Stomach (tissue), 9 donors: ENCODE data around the gene GAL3ST3. TPM values are rescaled to one million over a fixed set of nuclear protein-coding genes. Genes with fewer than 3 reads are reported as not detected.
A peak's percentile ranks its signal among the peaks of the same experiment; 100 is the strongest.

Experiments
- DNase-seq, 2 donors: peaks; one replicate each; pipeline versions ENCODE4 v3.0.0 to v3.0.0-alpha.2; 2013 to 2019
- H3K27ac ChIP-seq, 5 donors: fragments of 200-600 bp in 4 of 5; sonication (generic) in 4 of 5; one replicate each; pipeline ENCODE4 v1.5.1; 2013 to 2019; ENCODE audit warnings: mild to moderate bottlenecking in 1 of 5, moderate library complexity in 1 of 5
- H3K27me3 ChIP-seq, 3 donors: fragments of 200-600 bp; sonication (generic); one replicate each; pipeline ENCODE4 v1.5.1; 2017 to 2019; ENCODE audit warnings: mixed run types in 1 of 3
- H3K36me3 ChIP-seq, 4 donors: fragments of 200-600 bp; sonication (generic); 1 replicate in 3 of 4; 2 replicates in 1 of 4; pipeline ENCODE4 v1.5.1; 2016 to 2019
- H3K4me1 ChIP-seq, 4 donors: fragments of 200-600 bp; sonication (generic); one replicate each; pipeline ENCODE4 v1.5.1; 2016 to 2019
- H3K4me3 ChIP-seq, 4 donors: fragments of 200-600 bp; sonication (generic) in 3 of 4; one replicate each; pipeline ENCODE4 v1.5.1; 2016 to 2019; ENCODE audit warnings: mild to moderate bottlenecking in 1 of 4
- H3K9me3 ChIP-seq, 4 donors: fragments of 200-600 bp; sonication (generic); one replicate each; pipeline ENCODE4 v1.5.1; 2016 to 2019
- CTCF ChIP-seq, 7 experiments: fragments of 450-650 bp in 4 of 7; fragments of 200-600 bp in 3 of 7; sonication (generic) in 3 of 7; IDR thresholded peaks; one replicate each; pipeline ENCODE4 v1.5.1; 2016 to 2019; ENCODE audit warnings: antibody characterized with exemption in 7 of 7, control low read depth in 2 of 7, mild to moderate bottlenecking in 1 of 7
- EP300 ChIP-seq: sonication (generic); formaldehyde crosslinking; IDR thresholded peaks from one replicate; pipeline ENCODE4 v1.6.1; 2017; ENCODE audit warnings: antibody characterized with exemption
- POLR2A ChIP-seq, 4 donors: fragments of 450-650 bp; IDR thresholded peaks; one replicate each; pipeline ENCODE4 v1.6.1; 2016; ENCODE audit warnings: antibody characterized with exemption in 4 of 4, control low read depth in 2 of 4, mild to moderate bottlenecking in 1 of 4, moderate library complexity in 1 of 4
- POLR2AphosphoS5 ChIP-seq, 3 donors: sonication (generic); formaldehyde crosslinking; IDR thresholded peaks; one replicate each; pipeline ENCODE4 v1.6.1; 2016; ENCODE audit warnings: antibody characterized with exemption in 3 of 3
- WGBS, 5 donors: extraction: QIAGEN DNeasy Blood & Tissue Kit in 3 of 5; methylation state at CpG; one replicate each; pipeline versions ENCODE4 v1.1.5 to v1.1.7; 2013 to 2018; 5-methylcytosine and 5-hydroxymethylcytosine counted together
- intact Hi-C: fragments of 100-400 bp; cut with DNase I; formaldehyde crosslinking; loops from one replicate; pipeline ENCODE4 v1.15.1; 2023; ENCODE audit warnings: low total_unique reads
- polyA plus RNA-seq, 3 donors: library from polyadenylated mRNA; stranded (reverse); fragments of 200-250 nt; gene quantifications; one replicate each; pipeline ENCODE4 v1.2.3, GENCODE V29; 2013
- total RNA-seq, 5 donors: library from RNA; depleted of rRNA; stranded (reverse); fragments of >200 nt; gene quantifications; one replicate each; pipeline versions ENCODE4 v1.1.0 to v1.2.3, GENCODE V29; 2014 to 2016
- donor health status: healthy with polysubstance abuse.
- donor health status: Bipolar disorder and iron deficiency.
- donor health status: healthy.

GAL3ST3 gene
- total and polyA plus RNA-seq, 8 donors = not detected

DNA sequence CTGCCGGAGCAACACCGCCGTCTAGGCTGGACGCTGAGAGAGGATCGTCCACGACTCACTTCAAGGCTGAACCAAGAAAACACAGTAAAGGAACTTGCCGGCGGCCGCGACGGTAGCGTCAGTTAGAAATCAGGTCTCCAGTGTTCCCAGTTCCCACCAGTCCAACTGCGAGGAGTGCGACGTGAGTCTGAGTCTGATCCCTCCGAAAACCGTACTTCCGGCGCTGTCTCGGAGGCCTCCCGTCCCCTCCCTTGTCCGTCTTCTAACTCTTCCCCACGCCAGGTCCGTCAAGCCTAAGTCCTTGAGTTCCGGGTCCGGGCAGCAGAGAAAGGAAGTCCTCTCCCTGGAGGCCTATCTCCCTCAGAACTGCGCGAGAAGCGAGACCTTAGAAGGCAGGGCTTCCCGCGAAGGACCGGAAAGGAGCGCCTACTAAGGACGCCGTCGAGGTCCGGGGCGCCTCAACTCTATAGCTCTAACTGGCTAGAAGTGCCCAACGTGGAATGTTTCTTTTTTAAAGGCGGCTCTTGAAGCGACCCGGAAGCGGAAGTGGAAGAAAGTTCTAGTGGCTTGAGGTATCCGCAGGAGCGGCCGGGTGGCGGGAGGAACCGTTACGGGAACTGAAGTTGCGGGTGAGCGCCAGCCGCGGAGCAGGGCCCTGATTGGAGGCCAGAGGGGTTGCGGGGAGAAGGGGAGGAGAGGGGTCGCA, 46.9 kb downstream of the GAL3ST3 start, which contains the start of the genes BANF1 and EIF1AD:
BANF1 (plus strand) TSS at position 562 of the 706 bp plus-strand sequence. CDS start 748 bp downstream, outside the sequence.
EIF1AD (minus strand) TSS at position 216 of the 706 bp plus-strand sequence. CDS start 1,768 bp downstream, outside the sequence.
- intact Hi-C loops = no loop called here
- H3K4me3 ChIP-seq = peak within 1 kb of the TSS; percentile 84 to 99 (median 94)
- H3K27me3 ChIP-seq = no peaks in the 10 kb centered on the region
- DNase-seq = peak; percentile 92 to 98
- H3K9me3 ChIP-seq = no peaks in the 10 kb centered on the region
- H3K36me3 ChIP-seq = peaks cover 43 to 59% (median 53%) of the 10 kb centered on the region in 4 donors
- WGBS, 5 donors = 0 to 1% (median 0%) methylated on average over 36 to 55 of the region's 55 CpGs
- H3K4me1 ChIP-seq = peaks cover 14 to 41% (median 35%) of the 10 kb centered on the region in 4 donors
- H3K27ac ChIP-seq = peak within 1 kb of the TSS; percentile 93 to 96 (median 94)
- TF ChIP-seq POLR2A (IDR thresholded peaks at IDR 0.05) (no peak), CTCF (IDR thresholded peaks at IDR 0.05) (peak in 1 of 7 experiments; percentile 12), EP300 (no peak), POLR2AphosphoS5 (IDR thresholded peaks at IDR 0.05) (peak; percentile 58 to 90 (median 69))

DNA sequence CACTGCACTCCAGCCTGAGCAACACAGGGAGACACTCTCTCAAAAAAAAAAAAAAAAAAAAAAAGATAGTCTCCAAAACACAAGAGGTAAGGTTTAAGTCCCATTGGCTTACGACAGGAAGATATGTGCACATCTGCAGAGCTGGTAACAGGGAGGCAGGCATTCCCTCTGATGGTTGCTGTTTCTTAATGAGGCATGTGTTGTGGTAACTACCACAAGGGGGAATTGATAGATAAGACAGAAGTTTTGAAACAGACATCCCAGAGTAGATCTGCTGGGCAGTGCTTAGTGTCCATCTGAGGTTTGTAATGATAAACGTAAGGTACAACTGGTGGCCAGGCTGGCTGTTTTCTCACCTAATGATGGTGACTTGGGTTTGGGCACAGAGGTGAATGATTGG, 51.7 kb downstream of the GAL3ST3 start:
- TF ChIP-seq POLR2AphosphoS5 (IDR thresholded peaks at IDR 0.05) (no peak), EP300 (no peak), POLR2A (IDR thresholded peaks at IDR 0.05) (no peak), CTCF (IDR thresholded peaks at IDR 0.05) (no peak)
- DNase-seq = no peak
- no peaks in the 10 kb centered on the region for H3K9me3 ChIP-seq
- H3K27ac ChIP-seq = no peak overlapping the region
- intact Hi-C loops = no loop called here
- peaks cover 5 to 25% (median 20%) of the 10 kb centered on the region in 4 donors for H3K4me1 ChIP-seq
- H3K4me3 ChIP-seq = no peak overlapping the region
- H3K27me3 ChIP-seq = no peaks in the 10 kb centered on the region
- peaks cover 32 to 48% (median 42%) of the 10 kb centered on the region in 4 donors for H3K36me3 ChIP-seq
- WGBS, 5 donors = 81 to 91% (median 86%) methylated on average over 2 of the region's 2 CpGs

GRCh38 chr11:65992056-65992455, 56.9 kb downstream of the GAL3ST3 start:
- DNase-seq = no peak
- 69 to 82% (median 80%) methylated on average over 5 of the region's 5 CpGs for WGBS, 5 donors
- TF ChIP-seq CTCF (IDR thresholded peaks at IDR 0.05) (no peak), EP300 (no peak), POLR2A (IDR thresholded peaks at IDR 0.05) (no peak), POLR2AphosphoS5 (IDR thresholded peaks at IDR 0.05) (no peak)
- intact Hi-C loops = no loop called here
- H3K36me3 ChIP-seq = peaks cover 0 to 20% (median 16%) of the 10 kb centered on the region in 4 donors
- H3K4me1 ChIP-seq = peaks cover 0 to 10% (median 3%) of the 10 kb centered on the region in 4 donors
- H3K27ac ChIP-seq = no peak overlapping the region
- H3K4me3 ChIP-seq = no peak overlapping the region
- H3K27me3 ChIP-seq = no peaks in the 10 kb centered on the region
- no peaks in the 10 kb centered on the region for H3K9me3 ChIP-seq

Other genes with a start within 250 kb of the GAL3ST3 start
- 1 to 10 TPM in 2 of 5 donors, under 1 TPM in 1, not detected in 2; 0.29 to 1.4 (median 1.3) TPM for gene SNX32, start 215.2 kb downstream of the GAL3ST3 start, total RNA-seq
- under 1 TPM; 0.25 to 0.90 (median 0.61) TPM for gene SNX32, start 215.2 kb downstream of the GAL3ST3 start, polyA plus RNA-seq
- 1,000 to 10,000 TPM in 1 of 5 donors, 100 to 1,000 TPM in 4; 389 to 1,430 (median 677) TPM for gene CFL1, start 191.0 kb downstream of the GAL3ST3 start, total RNA-seq
- 100 to 1,000 TPM; 534 to 874 (median 658) TPM for gene CFL1, start 191.0 kb downstream of the GAL3ST3 start, polyA plus RNA-seq
- gene MUS81, start 188.7 kb downstream of the GAL3ST3 start, total RNA-seq = 100 to 1,000 TPM in 2 of 5 donors, 10 to 100 TPM in 3; 26.4 to 162 (median 81.1) TPM
- 10 to 100 TPM; 32.7 to 64.6 (median 32.9) TPM for gene MUS81, start 188.7 kb downstream of the GAL3ST3 start, polyA plus RNA-seq
- gene EFEMP2, start 176.4 kb downstream of the GAL3ST3 start, total RNA-seq = 10 to 100 TPM; 21.0 to 34.4 (median 23.3) TPM
- 10 to 100 TPM; 31.8 to 37.9 (median 36.0) TPM for gene EFEMP2, start 176.4 kb downstream of the GAL3ST3 start, polyA plus RNA-seq
- gene CTSW, start 169.3 kb downstream of the GAL3ST3 start, total RNA-seq = 1 to 10 TPM in 2 of 5 donors, under 1 TPM in 1, not detected in 2; 0.58 to 2.2 (median 1.1) TPM
- gene CTSW, start 169.3 kb downstream of the GAL3ST3 start, polyA plus RNA-seq = 1 to 10 TPM in 2 of 3 donors, under 1 TPM in 1; 0.43 to 2.7 (median 1.6) TPM
- 100 to 1,000 TPM in 2 of 5 donors, 10 to 100 TPM in 3; 25.4 to 488 (median 74.3) TPM for gene FIBP, start 160.7 kb downstream of the GAL3ST3 start, total RNA-seq
- gene FIBP, start 160.7 kb downstream of the GAL3ST3 start, polyA plus RNA-seq = 10 to 100 TPM; 45.2 to 76.5 (median 66.0) TPM
- 10 to 100 TPM in 4 of 5 donors, 1 to 10 TPM in 1; 7.0 to 68.9 (median 20.6) TPM for gene CCDC85B, start 158.5 kb downstream of the GAL3ST3 start, total RNA-seq
- 10 to 100 TPM; 25.1 to 50.4 (median 42.5) TPM for gene CCDC85B, start 158.5 kb downstream of the GAL3ST3 start, polyA plus RNA-seq
- 10 to 100 TPM in 1 of 5 donors, 1 to 10 TPM in 2, not detected in 2; 1.7 to 43.3 (median 1.9) TPM for gene FOSL1, start 148.8 kb downstream of the GAL3ST3 start, total RNA-seq
- 10 to 100 TPM in 2 of 3 donors, 1 to 10 TPM in 1; 7.0 to 14.7 (median 14.1) TPM for gene FOSL1, start 148.8 kb downstream of the GAL3ST3 start, polyA plus RNA-seq
- gene C11orf68, start 130.1 kb downstream of the GAL3ST3 start, total RNA-seq = 10 to 100 TPM in 3 of 5 donors, 1 to 10 TPM in 2; 3.1 to 16.8 (median 10.1) TPM
- 10 to 100 TPM; 26.9 to 31.3 (median 29.6) TPM for gene C11orf68, start 130.1 kb downstream of the GAL3ST3 start, polyA plus RNA-seq
- 100 to 1,000 TPM in 1 of 5 donors, 10 to 100 TPM in 4; 13.3 to 133 (median 49.2) TPM for gene DRAP1, start 129.7 kb downstream of the GAL3ST3 start, total RNA-seq
- gene DRAP1, start 129.7 kb downstream of the GAL3ST3 start, polyA plus RNA-seq = 10 to 100 TPM; 64.0 to 89.2 (median 77.9) TPM
- gene TSGA10IP, start 103.7 kb downstream of the GAL3ST3 start, total RNA-seq = not detected
- gene TSGA10IP, start 103.7 kb downstream of the GAL3ST3 start, polyA plus RNA-seq = not detected
- gene SART1, start 87.4 kb downstream of the GAL3ST3 start, total RNA-seq = 100 to 1,000 TPM in 2 of 5 donors, 10 to 100 TPM in 3; 26.1 to 278 (median 38.4) TPM
- gene SART1, start 87.4 kb downstream of the GAL3ST3 start, polyA plus RNA-seq = 10 to 100 TPM; 76.1 to 93.2 (median 88.9) TPM
- 10 to 100 TPM in 2 of 5 donors, 1 to 10 TPM in 2, not detected in 1; 3.8 to 26.1 (median 12.9) TPM for gene EIF1AD, start 47.0 kb downstream of the GAL3ST3 start, total RNA-seq
- 10 to 100 TPM; 10.5 to 13.6 (median 13.1) TPM for gene EIF1AD, start 47.0 kb downstream of the GAL3ST3 start, polyA plus RNA-seq
- gene BANF1, start 46.7 kb downstream of the GAL3ST3 start, total RNA-seq = 10 to 100 TPM; 12.3 to 58.4 (median 27.2) TPM
- gene BANF1, start 46.7 kb downstream of the GAL3ST3 start, polyA plus RNA-seq = 100 to 1,000 TPM; 150 to 207 (median 180) TPM
- gene CST6, start 37.2 kb downstream of the GAL3ST3 start, total RNA-seq = 10 to 100 TPM in 1 of 5 donors, not detected in 4; 47.8 TPM
- 1 to 10 TPM in 1 of 3 donors, under 1 TPM in 1, not detected in 1; 0.50 to 6.6 TPM for gene CST6, start 37.2 kb downstream of the GAL3ST3 start, polyA plus RNA-seq
- gene CATSPER1, start 22.7 kb downstream of the GAL3ST3 start, total RNA-seq = not detected
- 1 to 10 TPM in 1 of 3 donors, under 1 TPM in 2; 0.08 to 1.4 (median 0.68) TPM for gene CATSPER1, start 22.7 kb downstream of the GAL3ST3 start, polyA plus RNA-seq
- gene SF3B2, start 3.2 kb upstream of the GAL3ST3 start, total RNA-seq = 100 to 1,000 TPM in 4 of 5 donors, 10 to 100 TPM in 1; 52.7 to 366 (median 164) TPM
- 100 to 1,000 TPM in 1 of 3 donors, 10 to 100 TPM in 2; 71.4 to 110 (median 99.9) TPM for gene SF3B2, start 3.2 kb upstream of the GAL3ST3 start, polyA plus RNA-seq
- gene PACS1, start 21.1 kb upstream of the GAL3ST3 start, total RNA-seq = 100 to 1,000 TPM in 2 of 5 donors, 10 to 100 TPM in 3; 47.0 to 269 (median 57.4) TPM
- gene PACS1, start 21.1 kb upstream of the GAL3ST3 start, polyA plus RNA-seq = 10 to 100 TPM; 14.7 to 24.3 (median 18.2) TPM
- gene KLC2, start 208.5 kb upstream of the GAL3ST3 start, total RNA-seq = 10 to 100 TPM in 3 of 5 donors, 1 to 10 TPM in 2; 2.9 to 94.2 (median 12.6) TPM
- 10 to 100 TPM in 2 of 3 donors, 1 to 10 TPM in 1; 7.5 to 19.5 (median 10.7) TPM for gene KLC2, start 208.5 kb upstream of the GAL3ST3 start, polyA plus RNA-seq
- gene RAB1B, start 219.5 kb upstream of the GAL3ST3 start, total RNA-seq = 10 to 100 TPM; 19.3 to 93.6 (median 36.7) TPM
- 100 to 1,000 TPM in 2 of 3 donors, 10 to 100 TPM in 1; 98.0 to 170 (median 168) TPM for gene RAB1B, start 219.5 kb upstream of the GAL3ST3 start, polyA plus RNA-seq
- not detected for gene CNIH2, start 229.0 kb upstream of the GAL3ST3 start, total RNA-seq
- 1 to 10 TPM in 1 of 3 donors, under 1 TPM in 2; 0.50 to 1.5 (median 0.80) TPM for gene CNIH2, start 229.0 kb upstream of the GAL3ST3 start, polyA plus RNA-seq
- gene YIF1A, start 240.0 kb upstream of the GAL3ST3 start, total RNA-seq = 100 to 1,000 TPM in 1 of 5 donors, 10 to 100 TPM in 4; 11.6 to 122 (median 41.9) TPM
- 10 to 100 TPM; 67.1 to 88.1 (median 87.7) TPM for gene YIF1A, start 240.0 kb upstream of the GAL3ST3 start, polyA plus RNA-seq
- 10 to 100 TPM in 2 of 5 donors, 1 to 10 TPM in 1, not detected in 2; 2.8 to 19.6 (median 18.3) TPM for gene TMEM151A, start 242.7 kb upstream of the GAL3ST3 start, total RNA-seq
- gene TMEM151A, start 242.7 kb upstream of the GAL3ST3 start, polyA plus RNA-seq = 1 to 10 TPM in 2 of 3 donors, under 1 TPM in 1; 0.46 to 2.8 (median 2.4) TPM